PC-3 (cell line): ENCODE data around the gene DNM3. TPM values are rescaled to one million over a fixed set of nuclear protein-coding genes. Genes with fewer than 3 reads are reported as not detected.

Experiments used
- ATAC-seq: fragments of 200-7000 bp; cut with Tn5 transposase; 2 replicates; pipeline ENCODE4 v1.9.1; 2020; ENCODE audit warnings: mild to moderate bottlenecking, moderate library complexity
- BruUV-seq: library from RNA; stranded (reverse); fragments of 400-500 nt; replicated peaks from 2 replicates; lab custom pipeline; 2021; lab: Mats Ljungman, UMichigan
- CTCF ChIA-PET: fragments of 300-600 bp; sonication (Branson Sonifier 250); formaldehyde crosslinking; loops from one replicate; lab custom pipeline; 2022; ENCODE audit warnings: antibody characterized with exemption; lab: Charles Lee
- POLR2A ChIA-PET: fragments of 300-600 bp; sonication (Branson Sonifier 250); formaldehyde crosslinking; loops from one replicate; lab custom pipeline; 2022; ENCODE audit warnings: antibody characterized with exemption; ENCODE audit not compliant: unreplicated experiment; lab: Charles Lee
- DNase-seq: peaks from one replicate; pipeline ENCODE4 v3.0.0-alpha.2; 2015
- H2AFZ ChIP-seq: fragments of 300-600 bp; sonication (generic); 2 replicates; pipeline ENCODE4 v1.6.0; 2016; ENCODE audit warnings: antibody characterized with exemption, low read length
- H3F3A ChIP-seq: fragments of 300-600 bp; sonication (generic); one replicate; pipeline ENCODE4 v1.6.0; 2017; ENCODE audit warnings: antibody characterized with exemption, low read length, control low read depth, mild to moderate bottlenecking; ENCODE audit not compliant: unreplicated experiment
- H3K27ac ChIP-seq: fragments of 300-600 bp; sonication (generic); 2 replicates; pipeline ENCODE4 v1.5.1; 2016; ENCODE audit warnings: mild to moderate bottlenecking, low read length
- H3K27me3 ChIP-seq: fragments of 300-600 bp; sonication (generic); 2 replicates; pipeline ENCODE4 v1.6.1; 2016; ENCODE audit warnings: low read length, mixed read lengths
- H3K36me3 ChIP-seq: fragments of 300-600 bp; sonication (generic); 2 replicates; pipeline ENCODE4 v1.6.1; 2016; ENCODE audit warnings: low read depth, mixed run types, low read length, mixed read lengths
- H3K4me1 ChIP-seq: fragments of 300-600 bp; sonication (generic); 2 replicates; pipeline ENCODE4 v1.5.1; 2016; ENCODE audit warnings: low read length; ENCODE audit not compliant: insufficient read depth
- H3K4me2 ChIP-seq: fragments of 300-600 bp; sonication (generic); 2 replicates; pipeline ENCODE4 v1.6.0; 2016; ENCODE audit warnings: low read length
- H3K4me3 ChIP-seq: fragments of 300-600 bp; sonication (generic); 2 replicates; pipeline ENCODE4 v1.5.1; 2016; ENCODE audit warnings: mild to moderate bottlenecking, low read length, mixed read lengths
- H3K79me2 ChIP-seq: fragments of 300-600 bp; sonication (generic); 2 replicates; pipeline ENCODE4 v1.6.1; 2017; ENCODE audit warnings: low read length, mixed read lengths
- H3K9ac ChIP-seq: fragments of 300-600 bp; sonication (generic); 2 replicates; pipeline ENCODE4 v1.6.0; 2016; ENCODE audit warnings: mild to moderate bottlenecking, low read length
- H3K9me2 ChIP-seq: fragments of 300-600 bp; sonication (generic); replicated peaks from 2 replicates; pipeline ENCODE4 v1.6.1; 2016; ENCODE audit warnings: mixed run types, low read length, mixed read lengths
- H3K9me3 ChIP-seq: fragments of 300-600 bp; sonication (generic); 2 replicates; pipeline ENCODE4 v1.6.1; 2016; ENCODE audit warnings: low read length, mixed read lengths
- H4K20me1 ChIP-seq: fragments of 300-600 bp; sonication (generic); 2 replicates; pipeline ENCODE4 v1.6.1; 2016; ENCODE audit warnings: low read length, mixed read lengths
- CTCF ChIP-seq: fragments of 300-600 bp; sonication (generic); conservative IDR thresholded peaks from 2 replicates; pipeline ENCODE4 v1.5.1; 2017; ENCODE audit warnings: antibody characterized with exemption, low read depth, mild to moderate bottlenecking, low read length
- EZH2 ChIP-seq: fragments of 300-600 bp; sonication (generic); IDR thresholded peaks from one replicate; pipeline ENCODE4 v1.6.1; 2017; ENCODE audit warnings: antibody characterized with exemption, mild to moderate bottlenecking, low read length; ENCODE audit not compliant: unreplicated experiment
- EZH2phosphoT487 ChIP-seq: fragments of 300-600 bp; sonication (generic); IDR thresholded peaks from 2 replicates; pipeline ENCODE4 v1.6.1; 2018; ENCODE audit warnings: mild to moderate bottlenecking, antibody characterized with exemption, low read length, borderline replicate concordance
- intact Hi-C: fragments of 100-400 bp; cut with micrococcal nuclease; formaldehyde crosslinking; loops from 2 replicates; pipeline ENCODE4 v1.9.0; 2023
- total RNA-seq: library from RNA; depleted of rRNA; stranded (reverse); fragments of >200 nt; gene quantifications from 2 replicates; pipeline ENCODE4 v1.2.3, GENCODE V29; 2014

Gene DNM3
- total RNA-seq, 1 experiment from 2014 or later = 0.98 TPM

- Histone ChIP-seq H3K9me2 (no peaks in the 10 kb centered on the region), H2AFZ (no peak overlapping the region), H3K27me3 (peaks cover 68% of the 10 kb centered on the region), H3K9ac (no peak overlapping the region), H3F3A (no peaks in the 10 kb centered on the region), H3K4me3 (no peak overlapping the region), H3K79me2 (no peaks in the 10 kb centered on the region), H3K4me2 (no peak overlapping the region), H3K9me3 (no peaks in the 10 kb centered on the region), H3K4me1 (no peaks in the 10 kb centered on the region), H4K20me1 (no peaks in the 10 kb centered on the region), H3K27ac (no peak overlapping the region), H3K36me3 (no peaks in the 10 kb centered on the region)
- ATAC-seq (no peak), DNase-seq (no peak)
- TF ChIP-seq CTCF (no peak), EZH2 (no peak), EZH2phosphoT487 (no peak)
- intact Hi-C loops = no loop called here
- BruUV-seq = no TSS peak
- CTCF ChIA-PET = no interaction called here
- POLR2A ChIA-PET = interaction anchor here (0.5 kb wide), 1 partner anchor 16 kb away, joined by 3 read pairs; no protein-coding TSS in a partner anchor
Measured at GRCh38 chr1:171969813-171970212, 128.5 kb downstream of the DNM3 start.

GRCh38 chr1:171972846-171973245 is 131.5 kb downstream of the DNM3 start:
- H3K79me2 ChIP-seq = no peaks in the 10 kb centered on the region
- H3K4me3 ChIP-seq = no peak overlapping the region
- H3K36me3 ChIP-seq = no peaks in the 10 kb centered on the region
- intact Hi-C loops = no loop called here
- no peaks in the 10 kb centered on the region for H4K20me1 ChIP-seq
- ChIA-PET POLR2A (no interaction called here), CTCF (no interaction called here)
- BruUV-seq = no TSS peak
- no peak overlapping the region for H3K27ac ChIP-seq
- TF ChIP-seq EZH2 (no peak), CTCF (no peak), EZH2phosphoT487 (no peak)
- peaks cover 69% of the 10 kb centered on the region for H3K27me3 ChIP-seq
- no peaks in the 10 kb centered on the region for H3K9me3 ChIP-seq
- H3K9ac ChIP-seq = no peak overlapping the region
- no peak overlapping the region for H3K4me2 ChIP-seq
- H3K4me1 ChIP-seq = no peaks in the 10 kb centered on the region
- no peak for DNase-seq
- no peaks in the 10 kb centered on the region; the same call in 1 of the 2 replicates for H3K9me2 ChIP-seq
- H3F3A ChIP-seq = no peaks in the 10 kb centered on the region
- H2AFZ ChIP-seq = no peak overlapping the region
- no peak for ATAC-seq

- no peak overlapping the region for H3K27ac ChIP-seq
- no peaks in the 10 kb centered on the region for H3K4me1 ChIP-seq
- DNase-seq (no peak), ATAC-seq (no peak)
- no peak overlapping the region for H3K4me2 ChIP-seq
- TF ChIP-seq EZH2 (no peak), CTCF (no peak), EZH2phosphoT487 (no peak)
- no peak overlapping the region for H3K9ac ChIP-seq
- H3K4me3 ChIP-seq = no peak overlapping the region
- peaks cover 68% of the 10 kb centered on the region for H3K27me3 ChIP-seq
- no peak overlapping the region for H2AFZ ChIP-seq
- no TSS peak for BruUV-seq
- no peaks in the 10 kb centered on the region; the same call in 1 of the 2 replicates for H3K9me2 ChIP-seq
- no peaks in the 10 kb centered on the region for H4K20me1 ChIP-seq
- no peaks in the 10 kb centered on the region for H3K36me3 ChIP-seq
- H3K79me2 ChIP-seq = no peaks in the 10 kb centered on the region
- CTCF ChIA-PET = no interaction called here
- POLR2A ChIA-PET = no interaction called here
- H3F3A ChIP-seq = no peaks in the 10 kb centered on the region
- intact Hi-C loops = no loop called here
- no peaks in the 10 kb centered on the region for H3K9me3 ChIP-seq
Measured at GRCh38 chr1:171973421-171973820, 132.1 kb downstream of the DNM3 start.
